GM23338 (cell line): ENCODE results near the gene CCDC124. TPM values are rescaled to one million over a fixed set of nuclear protein-coding genes. Genes with fewer than 3 reads are reported as not detected.

Experiments used
- ATAC-seq: fragments of 200-7000 bp; cut with Tn5 transposase; 3 replicates; pipeline ENCODE4 v1.9.1; 2020
- DNase-seq: peaks from one replicate; pipeline ENCODE4 v3.0.0-alpha.2; 2015; ENCODE audit warnings: low spot score
- H2AFZ ChIP-seq: fragments of 200-600 bp; sonication (generic); 2 replicates; pipeline ENCODE4 v1.8.0; 2016; ENCODE audit warnings: antibody characterized with exemption, mild to moderate bottlenecking, moderate library complexity
- H3F3A ChIP-seq: fragments of 200-600 bp; sonication (generic); replicated peaks from 2 replicates; pipeline ENCODE4 v1.8.0; 2017; ENCODE audit warnings: antibody characterized with exemption, mixed run types, low read depth
- H3K27ac ChIP-seq: fragments of 200-600 bp; sonication (generic); 2 replicates; pipeline ENCODE4 v1.6.1; 2016; ENCODE audit warnings: low read depth
- H3K27me3 ChIP-seq: fragments of 200-600 bp; sonication (generic); 2 replicates; pipeline ENCODE4 v1.8.0; 2016; ENCODE audit warnings: mild to moderate bottlenecking, mixed run types, moderate library complexity; ENCODE audit not compliant: insufficient read depth
- H3K36me3 ChIP-seq: fragments of 200-600 bp; sonication (generic); 2 replicates; pipeline ENCODE4 v1.8.0; 2016; ENCODE audit warnings: mild to moderate bottlenecking; ENCODE audit not compliant: insufficient read depth
- H3K4me1 ChIP-seq: fragments of 200-600 bp; sonication (generic); 2 replicates; pipeline ENCODE4 v1.8.0; 2016; ENCODE audit warnings: mild to moderate bottlenecking, moderate library complexity; ENCODE audit not compliant: insufficient read depth
- H3K4me2 ChIP-seq: fragments of 200-600 bp; sonication (generic); 2 replicates; pipeline ENCODE4 v1.7.1; 2017; ENCODE audit warnings: mixed run types
- H3K4me3 ChIP-seq: fragments of 200-600 bp; sonication (generic); 2 replicates; pipeline ENCODE4 v1.6.1; 2016; ENCODE audit warnings: mixed run types
- H3K79me2 ChIP-seq: fragments of 200-600 bp; sonication (generic); replicated peaks from 2 replicates; pipeline ENCODE4 v1.8.0; 2017; ENCODE audit warnings: mild to moderate bottlenecking; ENCODE audit not compliant: insufficient read depth
- H3K9me2 ChIP-seq: fragments of 200-600 bp; sonication (generic); 2 replicates; pipeline ENCODE4 v1.8.0; 2017; ENCODE audit not compliant: insufficient read depth
- H4K20me1 ChIP-seq: fragments of 200-600 bp; sonication (generic); replicated peaks from 2 replicates; pipeline ENCODE4 v1.8.0; 2017; ENCODE audit warnings: mild to moderate bottlenecking; ENCODE audit not compliant: insufficient read depth
- H3K27ac Mint-ChIP-seq: 2 replicates; pipeline ENCODE4 v1.8.0; 2020; ENCODE audit warnings: inconsistent platforms, mild to moderate bottlenecking, moderate library complexity, mixed read lengths
- H3K27me3 Mint-ChIP-seq: 3 replicates; pipeline ENCODE4 v1.8.0; 2022; ENCODE audit warnings: low read depth, mild to moderate bottlenecking, moderate library complexity, mixed read lengths, inconsistent platforms; ENCODE audit not compliant: insufficient read depth, poor library complexity
- H3K36me3 Mint-ChIP-seq: 3 replicates; pipeline ENCODE4 v1.8.0; 2021; ENCODE audit warnings: low read depth, mild to moderate bottlenecking, inconsistent platforms, moderate library complexity, mixed read lengths
- H3K4me1 Mint-ChIP-seq: 3 replicates; pipeline ENCODE4 v1.8.0; 2020; ENCODE audit warnings: mild to moderate bottlenecking, inconsistent platforms, mixed read lengths
- H3K4me3 Mint-ChIP-seq: 3 replicates; pipeline ENCODE4 v1.8.0; 2021; ENCODE audit warnings: moderate library complexity, mild to moderate bottlenecking, inconsistent platforms, mixed read lengths
- H3K9me3 Mint-ChIP-seq: 3 replicates; pipeline ENCODE4 v1.8.0; 2020; ENCODE audit warnings: moderate library complexity, mild to moderate bottlenecking, inconsistent platforms, mixed read lengths
- EZH2 ChIP-seq: fragments of 200-600 bp; sonication (generic); IDR thresholded peaks from one replicate; pipeline ENCODE4 v1.8.0; 2017; ENCODE audit warnings: antibody characterized with exemption, mild to moderate bottlenecking, low read depth; ENCODE audit not compliant: unreplicated experiment
- POLR2AphosphoS5 ChIP-seq: IDR thresholded peaks from 2 replicates; pipeline ENCODE4 v1.6.1; 2016; ENCODE audit warnings: antibody characterized with exemption, low read depth
- polyA plus RNA-seq: library from polyadenylated mRNA; unstranded; fragments of >200 nt; fragmentation: Nextera tagmentation; extraction: Ambion mirVana; gene quantifications from 2 replicates; pipeline ENCODE4 v1.2.1, GENCODE V29; 2016
- total RNA-seq: library from RNA; depleted of rRNA; stranded (reverse); fragments of >200 nt; shearing (Covaris generic); gene quantifications from 2 replicates; pipeline ENCODE4 v1.2.3, GENCODE V29; 2014
- TF ChIP-seq, protein P1 (sequence below): IDR thresholded peaks from one replicate; pipeline ENCODE4 v1.6.1; 2018; ENCODE audit warnings: antibody characterized with exemption; ENCODE audit not compliant: unreplicated experiment

CCDC124 gene
- total and polyA plus RNA-seq, 2 experiments from 2014 or later = 56.0 to 182 TPM

DNA sequence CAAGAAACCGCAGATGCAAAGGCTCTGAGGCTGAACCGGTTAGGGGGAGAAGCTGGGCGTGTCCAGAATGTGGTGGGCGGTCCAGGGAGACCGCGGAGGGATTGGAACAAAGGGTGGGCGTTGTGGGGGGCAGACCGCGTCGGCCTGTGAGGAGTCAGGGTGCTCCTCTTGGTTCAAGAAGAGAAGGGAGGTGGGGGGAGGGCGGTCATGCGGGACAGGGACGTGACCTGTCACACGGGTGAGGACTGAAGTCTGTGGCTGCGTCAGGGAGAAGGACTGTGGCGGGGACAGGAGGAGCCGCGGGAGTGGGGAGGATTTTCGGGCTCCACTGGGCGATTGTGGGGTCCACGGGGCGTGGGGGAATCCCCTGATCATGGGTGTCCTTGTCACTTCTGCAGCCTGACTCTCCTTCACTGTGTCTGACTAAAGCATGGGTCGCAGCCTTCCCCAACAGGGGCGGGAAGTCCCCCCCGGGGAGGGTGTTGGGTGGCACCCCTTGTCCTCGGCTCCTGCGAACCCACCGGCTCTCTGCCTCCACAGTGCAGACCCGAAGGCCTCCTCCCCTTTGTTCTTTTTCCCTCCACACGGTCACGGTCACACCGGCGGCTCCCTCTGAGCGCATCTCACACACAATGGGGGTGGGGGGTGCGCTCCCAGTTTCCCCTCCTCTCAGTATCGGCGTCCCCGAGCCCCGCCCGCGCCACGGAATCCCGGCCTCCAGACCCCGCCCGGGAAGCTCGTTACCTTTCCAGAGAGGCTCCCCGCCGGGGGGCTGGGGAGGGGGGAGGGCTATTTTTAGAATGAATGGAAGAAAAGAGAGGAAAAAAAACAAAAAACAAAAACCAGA is 17.7 kb downstream of the CCDC124 start:
- peaks cover 37% of the 10 kb centered on the region for H3K4me1 Mint-ChIP-seq
- H3K79me2 ChIP-seq = no peaks in the 10 kb centered on the region
- H3K36me3 Mint-ChIP-seq = no peaks in the 10 kb centered on the region; the same call in 2 of the 3 replicates
- no peak overlapping the region for H3K27ac Mint-ChIP-seq
- ATAC-seq (peak; percentile 17), DNase-seq (peak; percentile 60)
- H3K27me3 ChIP-seq = peaks cover 60% of the 10 kb centered on the region
- peaks cover 22% of the 10 kb centered on the region for H3F3A ChIP-seq
- no peaks in the 10 kb centered on the region for H3K9me2 ChIP-seq
- H3K4me3 Mint-ChIP-seq = peak overlapping the region; percentile 76
- H3K4me2 ChIP-seq = peak overlapping the region; percentile 94
- no peaks in the 10 kb centered on the region for H3K9me3 Mint-ChIP-seq
- H3K4me1 ChIP-seq = peaks cover 35% of the 10 kb centered on the region; the same call in 1 of the 2 replicates
- TF ChIP-seq EZH2 (no peak), POLR2AphosphoS5 (peak; percentile 51; the same call in 1 of the 2 replicates)
- H3K27ac ChIP-seq = no peak overlapping the region
- H2AFZ ChIP-seq = peak overlapping the region; percentile 93
- peak overlapping the region; percentile 72 for H3K4me3 ChIP-seq
- no peaks in the 10 kb centered on the region for H3K36me3 ChIP-seq
- peaks cover 77% of the 10 kb centered on the region for H3K27me3 Mint-ChIP-seq
- no peaks in the 10 kb centered on the region for H4K20me1 ChIP-seq

DNA sequence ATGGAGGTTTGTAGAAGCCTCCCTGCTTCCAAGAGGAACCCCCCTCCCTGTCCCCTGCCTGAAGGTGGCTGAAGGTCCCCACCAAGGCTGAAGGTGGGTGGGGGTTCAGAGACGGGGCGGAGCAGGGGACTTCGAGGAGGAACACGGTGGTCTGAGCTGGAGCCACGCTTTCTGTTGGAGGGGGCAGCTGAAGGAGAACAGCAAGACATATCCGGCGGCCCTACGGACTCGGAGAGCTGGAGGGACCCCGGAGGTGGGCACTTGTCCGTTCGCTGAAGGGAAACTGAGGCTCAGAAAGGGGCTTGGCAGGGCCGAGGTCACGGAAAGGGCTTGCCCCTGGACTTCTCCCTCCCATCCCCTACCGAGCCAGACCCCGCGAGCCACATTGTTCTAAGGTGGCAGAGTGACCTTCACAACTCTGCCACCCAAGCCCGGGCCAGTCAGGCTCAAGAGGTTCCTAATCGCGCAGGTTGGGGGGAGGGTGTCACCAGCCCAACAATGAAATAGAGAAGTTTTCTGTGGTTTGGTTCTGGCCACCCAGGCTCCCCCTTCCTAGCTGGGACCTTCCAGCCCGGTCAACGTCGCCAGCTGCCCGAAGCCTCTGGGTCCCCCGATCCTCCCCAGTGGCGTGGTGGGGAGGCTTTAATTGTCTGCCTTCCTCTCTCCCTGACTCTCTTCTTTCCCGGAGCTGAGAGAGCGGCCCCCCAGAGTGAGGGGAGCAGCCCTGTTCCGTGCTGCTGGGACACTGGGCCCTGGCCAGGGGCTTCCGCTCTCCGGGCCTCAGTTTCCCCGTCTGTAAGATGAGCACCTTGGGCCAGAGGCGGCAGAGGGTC is 18.6 kb downstream of the CCDC124 start:
- Histone ChIP-seq H3F3A (peaks cover 22% of the 10 kb centered on the region), H3K36me3 (no peaks in the 10 kb centered on the region), H3K4me3 (peak overlapping the region; percentile 72), H3K4me2 (peak overlapping the region; percentile 94), H3K9me2 (no peaks in the 10 kb centered on the region), H3K4me1 (peaks cover 35% of the 10 kb centered on the region; the same call in 1 of the 2 replicates), H3K27ac (no peak overlapping the region), H3K27me3 (peaks cover 60% of the 10 kb centered on the region), H3K79me2 (no peaks in the 10 kb centered on the region), H4K20me1 (no peaks in the 10 kb centered on the region), H2AFZ (peak overlapping the region; percentile 93)
- Mint-ChIP-seq H3K27ac (no peak overlapping the region), H3K9me3 (no peaks in the 10 kb centered on the region), H3K27me3 (peaks cover 70% of the 10 kb centered on the region), H3K4me1 (peaks cover 34% of the 10 kb centered on the region), H3K4me3 (peak overlapping the region; percentile 76), H3K36me3 (no peaks in the 10 kb centered on the region; the same call in 2 of the 3 replicates)
- ATAC-seq (no peak), DNase-seq (no peak)
- TF ChIP-seq, protein P1, sequence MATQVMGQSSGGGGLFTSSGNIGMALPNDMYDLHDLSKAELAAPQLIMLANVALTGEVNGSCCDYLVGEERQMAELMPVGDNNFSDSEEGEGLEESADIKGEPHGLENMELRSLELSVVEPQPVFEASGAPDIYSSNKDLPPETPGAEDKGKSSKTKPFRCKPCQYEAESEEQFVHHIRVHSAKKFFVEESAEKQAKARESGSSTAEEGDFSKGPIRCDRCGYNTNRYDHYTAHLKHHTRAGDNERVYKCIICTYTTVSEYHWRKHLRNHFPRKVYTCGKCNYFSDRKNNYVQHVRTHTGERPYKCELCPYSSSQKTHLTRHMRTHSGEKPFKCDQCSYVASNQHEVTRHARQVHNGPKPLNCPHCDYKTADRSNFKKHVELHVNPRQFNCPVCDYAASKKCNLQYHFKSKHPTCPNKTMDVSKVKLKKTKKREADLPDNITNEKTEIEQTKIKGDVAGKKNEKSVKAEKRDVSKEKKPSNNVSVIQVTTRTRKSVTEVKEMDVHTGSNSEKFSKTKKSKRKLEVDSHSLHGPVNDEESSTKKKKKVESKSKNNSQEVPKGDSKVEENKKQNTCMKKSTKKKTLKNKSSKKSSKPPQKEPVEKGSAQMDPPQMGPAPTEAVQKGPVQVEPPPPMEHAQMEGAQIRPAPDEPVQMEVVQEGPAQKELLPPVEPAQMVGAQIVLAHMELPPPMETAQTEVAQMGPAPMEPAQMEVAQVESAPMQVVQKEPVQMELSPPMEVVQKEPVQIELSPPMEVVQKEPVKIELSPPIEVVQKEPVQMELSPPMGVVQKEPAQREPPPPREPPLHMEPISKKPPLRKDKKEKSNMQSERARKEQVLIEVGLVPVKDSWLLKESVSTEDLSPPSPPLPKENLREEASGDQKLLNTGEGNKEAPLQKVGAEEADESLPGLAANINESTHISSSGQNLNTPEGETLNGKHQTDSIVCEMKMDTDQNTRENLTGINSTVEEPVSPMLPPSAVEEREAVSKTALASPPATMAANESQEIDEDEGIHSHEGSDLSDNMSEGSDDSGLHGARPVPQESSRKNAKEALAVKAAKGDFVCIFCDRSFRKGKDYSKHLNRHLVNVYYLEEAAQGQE = no peak
- peak; percentile 26 for TF ChIP-seq EZH2
